Immature natural killer cell (primary cell): ENCODE measurements around the gene CDC123. TPM values are rescaled to one million over a fixed set of nuclear protein-coding genes. Genes with fewer than 3 reads are reported as not detected.
"Not testable (repeated sequence)": the region's sequence is repeated elsewhere in the genome, so short reads cannot be mapped to it uniquely, and the experiment has no call there.

Experiments
- DNase-seq, 3 donors: peaks; one replicate each; pipeline ENCODE4 v3.0.0; 2022; ENCODE audit warnings: mixed read lengths in 1 of 3
- H3K27ac Mint-ChIP-seq, 6 donors: one replicate each; pipeline ENCODE4 v1.8.0; 2020; ENCODE audit warnings: mixed read lengths in 6 of 6, mild to moderate bottlenecking in 5 of 6, inconsistent platforms in 4 of 6, moderate library complexity in 3 of 6
- H3K27me3 Mint-ChIP-seq, 3 donors: one replicate each; pipeline ENCODE4 v1.8.0; 2020 to 2021; ENCODE audit warnings: low read depth in 3 of 3, mild to moderate bottlenecking in 3 of 3, mixed read lengths in 3 of 3, moderate library complexity in 3 of 3, inconsistent platforms in 1 of 3
- H3K36me3 Mint-ChIP-seq, 3 donors: one replicate each; pipeline ENCODE4 v1.8.0; 2020; ENCODE audit warnings: mixed read lengths in 3 of 3, inconsistent platforms in 2 of 3, mild to moderate bottlenecking in 2 of 3
- H3K4me1 Mint-ChIP-seq, 2 donors: one replicate each; pipeline ENCODE4 v1.8.0; 2020; ENCODE audit warnings: inconsistent platforms in 2 of 2, mild to moderate bottlenecking in 2 of 2, mixed read lengths in 2 of 2, moderate library complexity in 1 of 2
- H3K4me3 Mint-ChIP-seq, 5 donors: one replicate each; pipeline ENCODE4 v1.8.0; 2020; ENCODE audit warnings: mild to moderate bottlenecking in 5 of 5, mixed read lengths in 5 of 5, inconsistent platforms in 3 of 5, moderate library complexity in 3 of 5
- H3K9me3 Mint-ChIP-seq, 6 donors: one replicate each; pipeline ENCODE4 v1.8.0; 2020; ENCODE audit warnings: mild to moderate bottlenecking in 6 of 6, mixed read lengths in 6 of 6, inconsistent platforms in 4 of 6, moderate library complexity in 3 of 6
- polyA plus RNA-seq, 3 donors: library from polyadenylated mRNA; unstranded; fragments of 300-500 nt; fragmentation: Illumina TruSeq; gene quantifications; one replicate each; pipeline ENCODE4 v1.2.3, GENCODE V29; 2021

CDC123 gene
- polyA plus RNA-seq, 3 donors from 2014 or later = 79.8 to 149 (median 103) TPM

DNA sequence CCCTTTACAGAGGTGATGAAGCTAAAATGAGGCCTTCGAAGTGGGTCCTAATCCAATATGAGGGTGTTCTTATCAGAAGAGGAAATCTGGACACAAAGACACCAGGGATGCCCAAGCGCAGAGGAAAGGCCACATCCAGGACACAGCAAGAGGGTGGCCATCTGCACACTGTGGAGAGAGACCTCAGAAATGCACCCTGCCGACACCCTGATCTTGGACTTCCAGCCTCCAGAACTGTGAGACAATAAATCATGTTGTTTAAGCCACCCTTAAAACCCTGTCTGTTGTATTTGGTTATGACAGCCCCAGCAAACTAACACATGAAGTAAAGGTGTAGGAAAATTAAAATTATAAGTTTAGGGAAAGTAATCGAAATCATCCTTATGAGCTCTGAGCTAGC lies 64.0 kb downstream of the CDC123 start:
- peaks cover 3 to 20% (median 15%) of the 10 kb centered on the region in 3 donors for H3K36me3 Mint-ChIP-seq
- H3K4me1 Mint-ChIP-seq = peaks cover 25 to 29% of the 10 kb centered on the region in 2 donors
- peaks cover 12 to 26% (median 15%) of the 10 kb centered on the region in 3 donors for H3K27me3 Mint-ChIP-seq
- no peak overlapping the region for H3K4me3 Mint-ChIP-seq
- no peak overlapping the region for H3K27ac Mint-ChIP-seq
- no peaks in the 10 kb centered on the region for H3K9me3 Mint-ChIP-seq
- DNase-seq = no peak

DNA sequence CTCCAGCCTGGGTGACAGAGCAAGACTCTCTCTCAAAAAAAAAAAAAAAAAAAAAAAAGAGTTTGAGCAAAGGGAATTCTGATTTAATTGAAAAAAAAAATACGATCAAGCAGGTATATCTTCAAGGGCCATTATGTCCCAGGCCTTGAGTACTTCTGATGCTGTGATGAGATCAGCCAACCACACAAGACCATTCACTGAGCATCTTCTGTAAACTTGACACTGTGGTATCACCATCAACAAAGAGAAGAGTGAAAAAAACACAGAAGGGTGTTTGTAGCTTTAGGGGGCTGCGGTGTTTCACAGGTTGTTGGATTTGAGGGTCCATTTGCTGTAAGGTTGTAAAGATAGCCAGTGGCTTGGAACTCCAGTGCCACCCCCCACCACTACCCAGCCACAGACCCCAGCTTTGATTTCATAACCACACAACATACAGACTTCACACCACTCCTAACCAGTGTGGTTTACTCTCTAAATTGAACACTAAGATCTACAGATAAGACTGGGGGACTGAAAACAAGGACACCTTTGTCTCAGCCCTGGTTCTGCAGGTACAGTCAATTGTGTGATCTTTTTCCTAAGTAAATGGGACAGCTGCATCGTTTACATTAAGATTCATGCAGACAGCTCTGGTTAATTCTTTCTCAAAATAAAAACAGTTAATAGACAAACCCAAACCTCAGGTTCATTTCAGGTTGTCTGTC lies 66.4 kb downstream of the CDC123 start:
- peaks cover 12 to 26% (median 20%) of the 10 kb centered on the region in 3 donors for H3K27me3 Mint-ChIP-seq
- peak overlapping the region in 4 of 6 donors; percentile 16 to 65 (median 46) for H3K27ac Mint-ChIP-seq
- peak; percentile 66 to 74 (median 69) for DNase-seq
- H3K4me3 Mint-ChIP-seq = peak overlapping the region in 3 of 5 donors; percentile 33 to 60 (median 42)
- peaks cover 0 to 13% (median 12%) of the 10 kb centered on the region in 3 donors for H3K36me3 Mint-ChIP-seq
- H3K4me1 Mint-ChIP-seq = peaks cover 33 to 37% of the 10 kb centered on the region in 2 donors
- H3K9me3 Mint-ChIP-seq = no peaks in the 10 kb centered on the region

DNA sequence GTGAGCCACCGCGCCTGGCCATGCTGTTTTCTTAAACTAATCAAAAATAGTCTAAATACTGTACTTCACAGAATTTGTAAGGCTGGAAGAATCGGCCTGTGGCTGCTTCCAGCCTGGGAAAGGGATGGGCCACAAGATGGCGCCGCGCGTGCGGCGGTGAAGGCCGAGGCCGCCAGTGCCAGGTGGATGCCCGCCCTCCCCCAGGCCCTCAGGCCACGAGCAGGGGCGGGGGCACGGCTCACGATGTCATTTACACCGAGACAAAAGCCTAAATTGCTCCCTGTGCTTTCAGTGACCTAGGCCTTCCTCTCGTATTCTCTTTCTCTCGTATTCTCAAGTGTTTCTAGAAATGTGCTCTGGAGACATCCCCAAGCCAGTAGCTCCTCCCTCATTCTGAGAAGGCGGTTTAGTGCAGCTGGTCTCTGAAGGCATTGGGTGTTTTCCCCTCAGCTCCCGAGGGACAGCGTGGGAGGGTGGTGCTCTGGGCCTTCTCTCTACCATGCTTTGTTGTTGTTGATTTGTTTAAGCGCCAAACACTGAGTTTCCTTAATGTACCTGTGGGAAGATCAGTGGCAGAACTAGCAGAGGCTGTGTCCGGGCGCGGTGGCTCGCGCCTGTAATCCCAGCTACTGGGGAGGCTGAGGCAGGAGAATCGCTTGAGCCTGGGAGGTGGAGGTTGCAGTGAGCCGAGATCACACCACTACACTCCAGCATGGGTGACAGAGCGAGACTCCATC lies 68.4 kb downstream of the CDC123 start:
- Mint-ChIP-seq H3K27ac (peak overlapping the region in 2 of 6 donors; percentile 67 to 76), H3K27me3 (peaks cover 12 to 25% (median 21%) of the 10 kb centered on the region in 3 donors), H3K4me1 (peaks cover 33 to 37% of the 10 kb centered on the region in 2 donors), H3K4me3 (peak overlapping the region; percentile 55 to 82 (median 60)), H3K36me3 (peaks cover 0 to 8% (median 7%) of the 10 kb centered on the region in 3 donors), H3K9me3 (no peaks in the 10 kb centered on the region)
- peak; percentile 41 to 58 (median 53) for DNase-seq

DNA sequence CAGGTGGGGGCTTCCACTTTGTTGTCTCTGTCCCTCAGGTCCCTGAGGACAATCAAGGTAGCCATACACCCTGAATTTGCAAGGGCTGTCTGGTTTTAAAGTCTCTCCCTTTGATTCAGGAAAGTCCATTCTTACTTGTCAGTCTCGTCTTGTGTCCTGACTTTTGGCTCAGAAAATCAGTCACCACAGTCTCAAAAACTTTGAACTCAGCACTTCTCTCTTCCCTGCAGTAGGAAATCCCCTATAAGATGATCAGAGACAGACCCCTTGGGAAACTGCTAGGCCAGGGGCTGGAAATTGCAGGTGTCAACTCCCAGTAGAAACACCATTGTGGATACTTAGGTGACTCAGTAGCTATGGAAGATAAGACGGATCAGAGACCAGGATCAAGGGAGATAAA lies 73.1 kb downstream of the CDC123 start:
- H3K4me1 Mint-ChIP-seq = peaks cover 12 to 16% of the 10 kb centered on the region in 2 donors
- H3K27me3 Mint-ChIP-seq = peaks cover 0 to 11% (median 6%) of the 10 kb centered on the region in 3 donors
- H3K4me3 Mint-ChIP-seq = no peak overlapping the region
- H3K27ac Mint-ChIP-seq = peak overlapping the region in 1 of 6 donors; percentile 19
- no peak for DNase-seq
- no peaks in the 10 kb centered on the region for H3K36me3 Mint-ChIP-seq
- no peaks in the 10 kb centered on the region for H3K9me3 Mint-ChIP-seq

DNA sequence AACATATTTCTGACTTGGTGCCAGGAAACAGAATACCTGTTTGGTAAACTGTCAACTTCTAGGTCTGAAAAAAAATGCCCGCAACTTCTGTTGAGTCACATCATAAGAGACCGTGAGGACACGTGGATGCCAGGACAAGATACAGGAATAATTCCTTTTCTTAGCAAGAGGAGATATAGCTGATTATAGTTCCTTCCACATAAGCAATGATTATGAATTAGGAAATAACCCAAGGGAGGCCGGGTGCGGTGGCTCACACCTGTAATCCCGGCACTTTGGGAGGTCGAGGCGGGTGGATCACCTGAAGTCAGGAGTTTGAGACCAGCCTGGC lies 75.2 kb downstream of the CDC123 start:
- H3K4me1 Mint-ChIP-seq = no peaks in the 10 kb centered on the region
- no peaks in the 10 kb centered on the region for H3K36me3 Mint-ChIP-seq
- H3K4me3 Mint-ChIP-seq = no peak overlapping the region
- peaks cover 0 to 5% (median 2%) of the 10 kb centered on the region in 3 donors for H3K27me3 Mint-ChIP-seq
- H3K27ac Mint-ChIP-seq = no peak overlapping the region
- no peaks in the 10 kb centered on the region for H3K9me3 Mint-ChIP-seq
- DNase-seq = no peak

DNA sequence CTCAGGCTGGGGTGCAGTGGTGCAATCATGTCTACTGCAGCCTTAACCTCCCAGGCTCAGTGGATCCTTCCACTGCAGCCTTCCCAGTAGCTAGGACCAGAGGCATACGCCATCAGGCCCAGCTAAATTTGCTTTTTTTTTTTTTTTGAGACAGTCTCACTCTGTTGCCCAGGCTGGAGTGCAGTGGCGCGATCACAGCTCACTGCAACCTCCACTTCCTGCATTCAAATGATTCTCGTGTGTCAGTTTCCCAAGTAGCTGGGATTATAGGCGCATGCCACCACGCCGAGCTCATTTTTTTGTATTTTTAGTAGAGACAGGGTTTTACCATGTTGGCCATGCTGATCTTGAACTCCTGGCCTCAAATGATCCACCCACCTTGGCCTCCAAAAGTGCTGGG lies 81.9 kb downstream of the CDC123 start:
- H3K36me3 Mint-ChIP-seq, H3K4me3 Mint-ChIP-seq, H3K9me3 Mint-ChIP-seq, DNase-seq, H3K4me1 Mint-ChIP-seq, H3K27me3 Mint-ChIP-seq, H3K27ac Mint-ChIP-seq: not testable (repeated sequence)

DNA sequence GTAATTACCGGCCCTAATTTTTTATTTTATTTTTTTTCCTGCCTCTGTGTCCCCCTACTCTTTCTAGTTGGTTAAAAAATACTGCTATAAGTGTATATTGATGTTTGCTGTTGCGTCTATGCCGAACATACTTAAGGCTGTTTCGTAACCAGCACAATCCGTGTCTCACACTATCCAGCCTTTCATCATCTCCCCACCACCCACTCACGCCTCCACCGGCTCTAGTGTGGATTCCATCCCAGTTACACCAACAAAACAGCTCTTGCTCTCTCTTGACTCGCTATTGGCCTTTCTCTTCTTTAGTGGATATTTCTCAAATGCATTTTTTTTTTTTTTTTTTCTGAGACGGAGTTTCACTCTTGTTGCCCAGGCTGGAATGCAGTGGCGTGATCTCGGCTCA lies 83.3 kb downstream of the CDC123 start:
- Mint-ChIP-seq H3K36me3 (no peaks in the 10 kb centered on the region), H3K27ac (no peak overlapping the region), H3K4me3 (no peak overlapping the region), H3K9me3 (no peaks in the 10 kb centered on the region), H3K4me1 (peaks cover 0 to 1% of the 10 kb centered on the region in 2 donors), H3K27me3 (peaks cover 0 to 7% (median 0%) of the 10 kb centered on the region in 3 donors)
- DNase-seq = no peak

DNA sequence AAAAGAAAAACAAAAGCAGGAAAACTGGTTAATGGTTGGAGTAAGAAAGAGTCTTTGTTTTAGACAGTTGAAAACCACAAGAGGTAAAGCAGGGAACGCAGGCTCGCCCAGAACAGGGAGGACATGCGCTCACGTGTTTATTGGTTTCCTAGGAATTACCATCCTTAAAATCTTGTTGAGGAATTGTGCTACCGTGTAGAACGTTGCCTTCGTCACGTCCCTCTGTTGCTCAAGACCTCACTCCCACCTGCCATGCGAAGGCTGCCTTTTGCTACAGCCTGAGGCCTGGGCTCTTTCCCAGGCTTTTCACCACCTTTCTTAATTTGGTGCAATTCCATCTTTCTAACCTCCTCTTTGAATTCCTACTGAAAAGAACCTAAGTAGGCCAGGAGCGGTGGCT lies 91.8 kb downstream of the CDC123 start:
- Mint-ChIP-seq H3K4me3 (no peak overlapping the region), H3K9me3 (no peaks in the 10 kb centered on the region), H3K27me3 (peaks cover 1 to 3% (median 2%) of the 10 kb centered on the region in 3 donors), H3K4me1 (peaks cover 0 to 2% of the 10 kb centered on the region in 2 donors), H3K36me3 (no peaks in the 10 kb centered on the region), H3K27ac (no peak overlapping the region)
- no peak for DNase-seq

DNA sequence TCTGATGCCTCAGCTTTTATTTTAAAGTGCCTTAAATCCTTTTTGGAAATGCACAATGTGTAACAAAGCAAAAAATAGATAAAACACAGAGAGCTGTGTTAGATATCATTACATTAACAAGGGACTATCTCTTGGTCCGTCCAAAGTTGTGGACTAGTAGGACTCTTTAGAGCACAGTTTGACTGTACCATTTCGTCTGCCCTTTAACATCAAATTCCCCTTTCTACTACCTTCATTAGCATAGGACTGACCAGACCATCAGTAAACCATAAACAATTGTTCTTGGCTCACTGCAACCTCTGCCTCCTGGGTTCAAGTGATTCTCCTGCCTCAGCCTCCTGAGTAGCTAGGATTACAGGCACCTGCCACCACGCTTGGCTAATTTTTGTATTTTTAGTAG lies 101.8 kb downstream of the CDC123 start:
- DNase-seq, H3K27me3 Mint-ChIP-seq, H3K4me1 Mint-ChIP-seq, H3K4me3 Mint-ChIP-seq, H3K27ac Mint-ChIP-seq, H3K9me3 Mint-ChIP-seq, H3K36me3 Mint-ChIP-seq: not testable (repeated sequence)

DNA sequence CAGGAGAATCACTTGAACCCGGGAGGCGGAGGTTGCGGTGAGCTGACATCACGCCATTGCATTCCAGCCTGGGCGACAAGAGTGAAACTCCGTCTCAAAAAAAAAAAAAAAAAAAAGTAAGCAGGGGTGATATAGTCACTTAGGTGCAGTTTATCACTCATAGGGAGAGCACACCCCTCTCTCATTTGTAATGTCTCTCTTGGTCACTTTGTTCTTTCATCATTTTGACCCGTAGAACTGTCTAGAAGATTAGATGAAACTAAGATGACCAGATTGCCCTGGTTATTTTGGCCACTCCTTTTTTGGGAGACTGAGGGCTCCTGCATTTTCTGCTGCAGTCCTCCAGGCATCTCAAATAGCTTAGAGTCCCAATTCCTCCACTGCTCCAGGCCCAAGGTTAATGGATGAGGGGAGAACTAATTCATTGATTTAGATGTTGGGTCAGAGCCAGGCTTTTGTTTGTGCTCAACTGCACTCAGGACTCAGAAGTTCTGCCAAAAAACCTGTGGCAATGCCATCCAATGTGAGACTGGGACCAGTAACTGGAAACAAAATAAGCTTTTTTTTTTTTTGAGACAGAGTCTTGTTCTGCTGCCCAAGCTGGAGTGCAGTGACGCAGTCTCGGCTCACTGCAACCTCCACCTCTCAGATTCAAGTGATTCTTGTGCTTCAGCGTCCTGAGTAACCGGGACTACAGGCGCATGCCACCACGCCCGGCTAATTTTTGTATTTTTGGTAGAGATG lies 103.4 kb downstream of the CDC123 start:
- no peak overlapping the region for H3K4me3 Mint-ChIP-seq
- H3K36me3 Mint-ChIP-seq = no peaks in the 10 kb centered on the region
- no peak overlapping the region for H3K27ac Mint-ChIP-seq

More for the DNA sequence above, 103.4 kb downstream of the CDC123 start:
- Mint-ChIP-seq H3K9me3 (no peaks in the 10 kb centered on the region), H3K27me3 (peaks cover under 1 to 4% (median 4%) of the 10 kb centered on the region in 3 donors), H3K4me1 (no peaks in the 10 kb centered on the region)
- no peak for DNase-seq

Other genes with a start within 250 kb of the CDC123 start
- gene UPF2, start 153.4 kb upstream of the CDC123 start, polyA plus RNA-seq = 10 to 100 TPM in 2 of 3 donors, 1 to 10 TPM in 1; 3.1 to 19.8 (median 12.9) TPM
- 1 to 10 TPM; 5.0 to 9.1 (median 7.8) TPM for gene DHTKD1, start 127.2 kb upstream of the CDC123 start, polyA plus RNA-seq
- gene SEC61A2, start 66.5 kb upstream of the CDC123 start, polyA plus RNA-seq = 1 to 10 TPM; 1.8 to 6.8 (median 2.7) TPM
- 10 to 100 TPM; 58.3 to 69.4 (median 59.6) TPM for gene NUDT5, start 297 bp upstream of the CDC123 start, polyA plus RNA-seq
- gene CAMK1D, start 153.4 kb downstream of the CDC123 start, polyA plus RNA-seq = 10 to 100 TPM in 1 of 3 donors, 1 to 10 TPM in 2; 5.3 to 19.3 (median 7.7) TPM